ENCODE results near the gene ARSJ.
A peak's percentile ranks its signal among the peaks of the same experiment; 100 is the strongest.

Gene ARSJ

DNA sequence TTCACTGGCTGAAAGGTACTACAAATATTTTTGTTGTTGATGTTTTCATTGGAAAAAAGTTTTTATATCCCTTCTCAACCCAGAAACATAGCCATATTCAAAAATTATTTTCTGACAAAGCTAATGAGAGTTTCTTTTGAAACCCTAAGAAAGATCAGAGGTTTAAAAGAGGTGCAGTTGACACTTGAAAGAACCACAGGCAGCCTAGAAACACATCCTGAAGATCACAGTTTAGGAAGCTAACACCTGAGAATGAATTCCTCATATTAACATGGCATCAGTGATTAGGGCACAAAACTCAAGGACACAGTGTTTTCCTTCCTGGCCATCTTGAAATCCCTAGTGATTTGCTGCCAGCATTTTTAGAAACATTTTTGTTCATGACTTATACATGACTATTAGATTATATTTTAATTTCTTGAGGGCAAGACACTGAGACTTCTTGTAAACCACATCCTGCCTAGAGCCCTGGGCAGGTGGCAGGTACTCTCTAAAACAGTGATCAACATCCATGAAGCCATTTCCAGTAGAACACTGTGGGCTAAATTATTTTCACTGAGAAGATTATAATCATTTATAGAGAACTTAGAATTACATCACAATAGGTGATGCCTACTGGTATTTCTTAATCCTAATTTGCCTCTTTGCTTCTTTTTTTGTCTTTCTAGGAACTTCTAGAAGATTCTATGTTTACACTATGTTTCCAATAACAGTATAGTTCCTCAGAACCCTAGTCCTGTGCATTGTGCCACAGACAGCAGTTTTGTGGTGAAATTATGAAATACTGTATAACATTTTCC, 80.0 kb downstream of the ARSJ start:
- no peak for DNase-seq (ENCODE audit: low spot score)

DNA sequence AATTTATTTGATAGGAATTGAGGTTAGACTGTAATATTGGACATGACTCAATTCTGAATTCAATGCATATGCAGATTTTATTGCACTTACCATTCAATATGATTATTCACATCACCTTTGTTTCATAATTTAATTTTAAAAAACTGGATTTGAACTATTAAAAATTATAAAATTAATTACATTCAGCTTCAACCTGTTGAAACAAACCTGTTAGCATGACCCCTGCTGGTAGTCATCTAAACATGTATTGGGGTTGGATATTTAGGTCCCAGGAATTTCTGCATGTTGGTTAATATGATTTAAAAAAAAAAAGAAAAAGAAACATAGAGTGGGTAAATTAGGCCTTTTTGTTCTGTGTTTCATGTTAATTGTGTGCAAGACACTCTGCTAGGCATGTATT, 85.9 kb downstream of the ARSJ start:
- DNase-seq (ENCODE audit: low spot score) = no peak

DNA sequence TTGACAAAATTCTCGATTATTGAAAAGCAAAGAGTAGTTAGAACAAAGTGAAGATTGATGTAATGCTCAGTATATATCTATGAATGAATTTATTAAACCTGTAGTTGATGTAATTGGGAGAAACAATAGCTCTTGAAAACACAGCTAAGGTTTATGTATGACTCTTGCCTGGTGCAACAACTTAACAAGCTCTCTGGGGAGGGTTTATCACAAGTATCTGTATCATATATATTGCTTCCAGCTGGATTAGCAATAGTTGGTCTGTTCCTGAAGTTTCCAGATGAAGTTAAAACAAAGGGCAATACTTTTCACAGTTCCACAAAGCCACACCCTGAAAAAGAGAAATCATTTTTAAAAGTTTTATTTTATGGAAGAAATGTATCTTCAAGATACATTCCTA, 91.4 kb downstream of the ARSJ start:
- no peak for DNase-seq (ENCODE audit: low spot score)

DNA sequence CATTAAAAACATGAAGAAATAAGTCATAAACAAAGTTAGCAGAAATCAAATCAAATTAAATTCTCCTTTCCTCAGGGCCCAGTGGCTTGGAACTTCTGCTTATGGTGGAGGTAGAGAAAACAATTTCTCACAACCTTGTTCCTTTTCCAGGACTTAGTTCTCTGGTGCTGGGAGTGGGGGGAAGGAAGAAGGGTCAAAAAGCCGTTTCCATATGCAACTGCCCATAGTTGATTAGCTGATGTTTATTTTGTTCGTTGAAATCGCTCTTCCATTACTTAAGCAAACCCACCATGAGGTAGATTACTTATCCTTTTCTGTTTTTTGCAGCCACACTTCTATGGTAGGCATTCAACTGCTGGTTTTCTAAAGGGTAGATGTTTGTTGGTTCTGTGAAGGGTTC, 94.2 kb downstream of the ARSJ start:
- DNase-seq (ENCODE audit: low spot score) = no peak

DNA sequence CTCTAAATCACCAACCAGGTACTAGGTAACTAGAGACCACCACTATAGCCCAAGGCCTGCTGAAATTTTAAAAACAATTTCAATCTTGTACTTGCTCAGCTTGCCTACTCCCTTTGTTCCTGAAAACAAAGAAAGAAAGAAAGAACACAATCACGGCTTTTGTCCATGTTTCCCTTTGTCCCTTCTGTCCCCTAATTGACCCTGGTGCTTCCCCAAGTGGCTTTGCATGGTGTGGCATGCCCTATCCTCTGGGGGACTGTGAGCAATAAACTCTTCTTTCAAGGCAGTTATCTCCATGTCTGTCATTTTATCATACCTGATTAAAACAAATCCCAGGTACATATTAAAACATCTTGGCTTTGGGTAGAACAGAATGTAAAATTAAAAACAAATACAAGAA, 94.8 kb downstream of the ARSJ start:
- no peak for DNase-seq (ENCODE audit: low spot score)

DNA sequence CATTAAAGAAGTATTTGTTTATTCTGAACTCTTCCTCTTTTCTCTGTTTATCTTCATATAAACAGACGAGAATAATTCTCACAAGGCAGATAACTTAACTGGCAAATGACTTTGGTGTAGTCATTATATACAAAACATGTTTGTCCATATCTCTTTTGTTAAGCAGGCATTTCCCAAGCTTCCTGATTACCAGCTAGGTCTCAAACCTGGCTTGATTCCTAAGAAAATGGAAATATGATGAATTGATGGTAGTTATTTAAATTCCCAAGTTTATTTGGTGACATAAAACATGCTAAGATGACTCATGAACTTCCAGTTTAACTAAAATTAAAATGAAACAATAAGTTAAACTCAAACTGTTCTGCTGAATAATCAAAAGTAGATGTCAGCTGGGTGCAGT, 96.8 kb downstream of the ARSJ start:
- no peak for DNase-seq (ENCODE audit: low spot score)

DNA sequence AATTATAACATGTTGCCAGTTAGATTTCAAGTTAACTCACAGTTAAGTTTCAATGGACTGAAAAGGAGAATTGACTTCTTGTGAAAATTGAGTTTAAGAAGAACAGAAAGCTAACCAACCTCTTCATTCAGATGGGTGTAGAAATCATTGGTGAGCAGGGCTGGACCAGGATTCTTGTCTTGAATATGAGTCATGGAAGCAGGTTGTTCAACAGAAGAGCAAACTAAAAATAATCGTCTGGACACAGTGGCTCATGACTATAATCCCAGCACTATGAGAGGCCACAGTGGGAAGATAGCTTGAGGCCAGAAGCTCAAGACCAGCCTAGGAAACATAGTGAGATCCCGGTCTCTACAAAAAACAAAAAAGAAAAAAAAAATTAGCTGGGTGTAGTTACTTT, 98.2 kb downstream of the ARSJ start:
- no peak for DNase-seq (ENCODE audit: low spot score)

DNA sequence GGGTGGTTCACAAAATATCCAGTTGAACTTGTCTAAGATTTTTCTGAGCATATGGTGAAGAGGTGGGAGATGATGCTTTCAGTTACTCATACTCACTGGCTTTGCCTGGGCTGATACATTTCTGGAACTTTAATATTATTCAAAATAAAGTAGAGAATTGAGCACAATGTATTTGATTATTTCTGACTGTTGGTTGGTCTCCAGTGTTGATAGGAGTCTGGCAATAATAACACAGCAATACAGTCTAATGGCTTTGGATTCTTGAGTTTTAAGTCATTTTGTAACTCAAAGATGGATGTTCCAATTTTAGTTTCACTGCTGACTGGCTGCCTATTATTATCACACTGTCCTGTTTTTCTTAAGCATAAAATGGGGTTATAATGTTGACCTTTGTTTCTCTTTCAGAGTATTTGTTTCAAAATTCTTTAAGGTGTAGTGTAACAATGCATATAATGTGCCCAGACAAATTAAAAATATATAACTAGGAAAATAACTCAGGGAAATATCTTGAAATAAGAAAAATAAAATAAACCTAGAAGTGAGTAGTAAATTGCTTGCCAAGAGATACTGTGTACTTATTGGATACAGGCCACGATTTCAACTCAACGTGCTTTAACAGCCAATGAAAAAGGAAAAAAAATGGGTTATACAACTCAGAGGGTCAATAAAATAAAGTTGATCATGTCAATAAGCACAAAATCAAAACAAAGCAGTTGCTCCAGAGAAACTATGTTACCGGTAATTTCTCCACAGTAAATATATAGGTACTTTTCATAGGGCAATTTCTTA, 99.0 kb downstream of the ARSJ start:
- DNase-seq (ENCODE audit: low spot score) = no peak

DNA sequence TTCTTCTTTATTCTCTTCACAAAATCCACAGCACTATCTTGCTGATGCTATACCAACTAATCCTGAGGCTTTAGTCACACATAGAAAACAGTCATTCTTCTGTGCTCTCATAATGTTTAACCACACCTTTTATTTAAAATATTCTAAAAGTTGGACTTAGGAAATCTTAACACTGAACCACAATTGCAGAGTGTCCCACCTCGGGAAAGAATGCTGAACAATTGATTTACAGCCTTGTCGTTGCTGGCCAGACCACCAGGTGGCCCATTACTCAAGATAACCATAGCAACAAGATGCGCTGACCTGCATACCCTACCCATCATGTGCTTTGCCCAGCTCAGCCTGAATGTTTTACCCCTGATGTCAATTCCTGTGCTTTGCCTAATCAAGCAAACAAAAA, 100.8 kb downstream of the ARSJ start:
- DNase-seq (ENCODE audit: low spot score) = peak; percentile 2

DNA sequence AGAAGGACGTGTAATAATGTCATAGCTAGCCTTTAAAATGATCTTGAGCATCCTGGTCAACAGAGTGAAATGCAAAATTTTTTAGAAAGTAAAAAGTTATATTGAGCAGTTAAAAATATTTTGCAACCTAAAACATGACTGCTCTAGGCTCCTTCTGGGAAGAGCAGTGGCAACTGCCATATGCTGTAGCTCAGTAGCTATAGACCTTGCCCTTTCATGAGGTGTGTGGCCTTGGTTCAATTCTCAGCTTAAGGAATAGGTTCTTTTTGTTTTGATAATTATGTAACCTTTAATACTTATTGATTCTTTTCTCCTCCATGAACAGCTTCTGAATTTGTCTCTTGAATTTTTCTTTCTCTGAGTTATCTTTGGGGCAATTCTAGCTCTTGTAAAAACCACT, 105.0 kb downstream of the ARSJ start:
- no peak for DNase-seq (ENCODE audit: low spot score)

DNA sequence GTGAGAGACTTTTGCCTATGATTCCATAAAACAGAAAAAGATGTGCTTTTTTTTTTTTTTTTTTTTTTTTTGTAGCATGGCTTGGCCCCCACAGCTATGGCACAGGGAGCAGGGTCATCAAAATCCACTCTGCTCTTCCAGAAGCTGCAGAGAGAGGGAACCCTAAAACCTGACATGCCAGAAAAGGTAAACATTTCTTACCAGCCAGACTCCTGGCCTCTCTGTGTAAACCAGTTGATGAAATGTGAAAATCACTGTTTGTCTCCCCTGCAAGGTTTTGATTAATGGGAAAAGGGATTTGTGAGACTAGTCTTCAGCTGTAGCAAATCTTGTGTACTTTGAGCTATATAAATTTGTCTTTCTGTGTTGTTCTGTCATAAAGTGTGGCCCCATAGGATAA, 105.9 kb downstream of the ARSJ start:
- DNase-seq (ENCODE audit: low spot score) = no peak

DNA sequence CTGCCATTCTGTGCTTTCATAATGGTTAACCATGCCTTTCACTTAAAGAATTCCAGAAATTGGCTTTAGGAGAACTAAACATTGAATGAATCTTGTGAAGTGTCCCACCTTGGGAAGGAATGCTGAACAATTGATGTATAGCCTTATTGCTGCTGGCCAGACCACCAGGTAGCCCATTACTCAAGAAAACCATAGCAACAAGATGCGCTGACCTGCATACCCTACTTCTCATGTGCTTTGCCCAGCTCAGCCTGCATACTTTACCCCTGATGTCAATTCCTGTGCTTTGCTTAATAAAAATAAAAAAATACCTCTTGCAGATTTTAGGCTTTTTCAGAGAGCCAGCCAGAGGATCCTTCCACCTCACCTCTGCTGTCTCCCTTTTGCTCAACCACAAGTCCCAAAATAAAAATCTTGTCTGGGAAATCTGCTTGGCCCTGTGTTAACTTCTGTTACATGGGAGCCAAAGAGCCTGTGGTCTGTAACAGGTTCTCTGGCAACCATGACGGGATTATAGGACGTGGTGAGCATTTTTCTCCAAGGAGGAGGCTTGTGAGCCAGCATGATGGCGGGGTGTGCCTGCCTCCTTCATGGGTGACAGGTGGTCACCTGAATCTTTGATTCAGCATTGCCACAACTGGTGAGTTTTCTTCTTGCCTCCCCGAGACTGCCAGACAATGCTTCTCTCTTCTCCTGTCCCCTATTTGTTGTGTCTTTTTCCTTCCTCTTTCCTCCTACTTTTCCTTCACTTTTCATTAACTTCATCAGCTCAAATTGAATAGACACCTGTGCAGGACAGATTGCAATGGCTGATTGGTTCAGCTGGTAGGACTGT, 106.8 kb downstream of the ARSJ start:
- DNase-seq (ENCODE audit: low spot score) = no peak

DNA sequence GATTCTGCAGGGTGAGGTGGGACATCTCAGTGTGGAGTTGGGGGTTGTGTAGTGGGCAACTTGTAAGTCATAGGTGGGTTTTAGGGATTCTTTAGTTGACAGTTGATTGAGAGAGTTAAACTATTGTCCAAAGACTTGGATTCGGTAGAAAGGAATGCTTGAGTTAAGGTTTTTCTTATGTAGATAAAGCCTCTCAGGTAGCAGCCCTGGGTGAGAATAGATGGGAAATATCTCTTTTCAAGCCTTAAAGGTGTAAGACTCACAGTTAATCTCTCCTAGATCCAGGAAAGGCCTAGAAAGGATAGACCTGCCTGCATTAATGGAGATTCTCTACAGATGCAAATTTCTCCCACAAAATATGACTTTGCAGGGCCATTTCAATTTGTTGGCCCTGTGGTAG, 108.4 kb downstream of the ARSJ start:
- DNase-seq (ENCODE audit: low spot score) = no peak

DNA sequence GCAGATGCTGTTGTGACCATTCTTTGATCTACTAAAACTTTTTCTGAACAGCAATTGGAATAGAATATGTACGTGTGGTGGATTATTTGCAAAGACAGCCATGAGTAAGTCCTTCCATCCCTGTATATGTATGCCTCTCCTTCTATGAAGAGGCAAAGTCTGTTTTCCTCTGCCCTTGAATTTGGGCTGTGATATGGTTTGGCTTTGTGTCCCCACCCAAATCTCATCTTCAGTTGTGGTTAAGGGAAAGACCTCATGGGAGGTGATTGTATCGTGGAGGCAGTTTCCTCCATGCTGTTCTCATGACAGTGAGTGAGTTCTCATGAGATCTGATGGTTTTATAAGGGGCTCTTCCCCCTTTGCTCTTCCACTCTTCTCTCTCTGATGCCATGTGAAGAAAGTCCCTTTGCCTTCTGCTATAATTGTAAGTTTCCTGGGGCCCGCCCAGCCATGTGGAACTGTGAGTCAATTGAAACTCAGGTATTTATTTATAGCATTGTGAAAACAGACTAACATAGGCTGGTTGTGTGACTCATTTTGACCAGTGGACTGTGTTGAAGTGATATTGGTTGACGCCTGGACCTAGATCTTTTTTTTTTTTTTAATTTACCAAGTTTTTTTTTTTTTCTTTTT, 109.6 kb downstream of the ARSJ start:
- no peak for DNase-seq (ENCODE audit: low spot score)

DNA sequence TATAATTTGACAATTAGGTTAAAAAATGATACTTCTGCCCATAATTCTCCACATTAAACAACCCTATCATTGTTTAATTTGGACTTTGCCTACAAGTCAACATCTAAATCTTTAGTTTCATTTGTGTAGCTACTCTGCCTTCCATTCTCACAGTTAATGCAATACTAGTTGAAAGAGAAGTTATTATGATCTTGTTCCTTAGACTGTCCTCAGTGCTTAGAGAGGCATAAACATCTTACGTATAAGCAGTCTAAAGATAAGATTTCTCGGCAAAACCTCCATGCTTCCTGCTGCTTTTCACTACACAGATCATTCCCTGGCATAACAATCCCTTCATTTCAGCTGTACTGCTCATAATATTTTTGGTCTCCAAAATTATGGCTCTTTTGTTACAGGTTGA, 112.8 kb downstream of the ARSJ start:
- DNase-seq (ENCODE audit: low spot score) = no peak

DNA sequence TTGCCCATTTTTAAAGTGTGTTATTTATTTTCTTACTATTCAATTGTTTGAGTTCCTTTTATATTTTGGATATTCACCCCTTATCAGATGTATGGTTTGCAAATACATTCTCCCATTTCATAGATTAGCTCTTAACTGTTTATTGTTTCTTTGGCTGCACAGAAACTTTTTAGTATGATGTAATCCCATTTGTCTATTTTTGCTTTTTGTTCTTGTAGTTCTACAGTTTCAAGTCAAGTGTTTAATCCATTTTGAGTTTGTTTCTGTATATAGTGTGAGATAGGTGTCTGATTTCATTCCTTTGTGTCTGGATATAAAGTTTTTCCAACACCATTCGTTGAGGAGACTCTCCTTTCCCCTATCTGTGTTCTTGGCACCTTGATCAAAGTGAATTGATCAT, 120.5 kb downstream of the ARSJ start:
- no peak for DNase-seq (ENCODE audit: low spot score)

DNA sequence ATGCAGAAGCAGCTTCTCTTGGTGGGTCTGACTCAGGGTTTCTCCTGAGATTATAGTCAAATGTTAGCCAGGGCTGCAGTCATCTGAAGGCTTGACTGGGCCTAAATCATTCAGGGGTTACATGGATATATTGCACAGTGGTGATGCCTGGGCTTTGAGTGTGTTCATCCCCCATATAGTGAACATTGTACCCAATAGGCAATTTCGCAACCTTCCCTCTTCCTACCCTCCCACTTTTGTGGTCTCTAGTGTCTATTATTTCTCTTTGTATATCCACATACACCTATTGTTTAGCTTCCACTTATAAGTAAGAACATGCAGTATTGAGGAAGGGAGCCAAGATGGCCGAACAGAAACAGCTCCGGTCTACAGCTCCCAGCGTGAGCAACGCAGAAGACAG, 127.6 kb downstream of the ARSJ start:
- no peak for DNase-seq (ENCODE audit: low spot score)
